Central memory CD4-positive, alpha-beta T cell (primary cell): ENCODE data around the gene LRRC55.
"Not testable (repeated sequence)": the region's sequence is repeated elsewhere in the genome, so short reads cannot be mapped to it uniquely, and the experiment has no call there.

ENCODE experiments used
- DNase-seq: peaks from one replicate; pipeline ENCODE4 v3.0.0; 2022

Gene LRRC55

DNA sequence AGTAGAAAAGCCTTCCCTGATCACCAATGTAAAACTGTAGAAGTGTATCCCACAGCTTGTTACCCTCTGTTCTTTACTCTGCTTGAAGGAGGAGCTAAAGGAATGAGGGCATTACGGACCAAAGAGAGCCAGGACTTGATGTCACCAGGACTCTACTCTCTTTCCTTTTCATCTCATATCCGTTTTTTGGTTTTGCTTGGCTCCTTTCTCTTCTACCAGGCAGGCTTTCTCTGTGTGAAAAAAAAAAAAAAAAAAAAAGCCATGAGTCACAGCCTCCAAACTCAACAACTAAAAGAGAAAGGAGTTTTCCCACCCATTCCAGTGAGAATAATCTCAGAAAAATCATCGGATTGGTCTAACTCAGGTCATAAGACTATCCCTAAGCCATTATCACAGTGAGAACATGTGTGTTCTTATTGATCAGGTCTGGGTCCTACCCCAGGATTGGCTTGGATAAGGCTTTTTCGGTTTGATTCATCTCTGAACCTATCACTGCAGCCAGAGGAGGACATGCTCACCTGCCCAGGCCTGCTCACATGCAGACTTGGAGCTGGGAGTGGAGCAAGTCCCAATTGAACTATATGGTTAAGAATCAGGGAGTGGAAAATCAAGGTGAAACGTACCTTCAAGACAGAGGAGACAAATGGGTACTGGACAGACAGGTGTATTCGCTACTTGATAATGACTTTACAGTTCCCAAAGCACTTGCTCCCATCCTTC is 19.4 kb upstream of the LRRC55 start:
- DNase-seq = no peak

DNA sequence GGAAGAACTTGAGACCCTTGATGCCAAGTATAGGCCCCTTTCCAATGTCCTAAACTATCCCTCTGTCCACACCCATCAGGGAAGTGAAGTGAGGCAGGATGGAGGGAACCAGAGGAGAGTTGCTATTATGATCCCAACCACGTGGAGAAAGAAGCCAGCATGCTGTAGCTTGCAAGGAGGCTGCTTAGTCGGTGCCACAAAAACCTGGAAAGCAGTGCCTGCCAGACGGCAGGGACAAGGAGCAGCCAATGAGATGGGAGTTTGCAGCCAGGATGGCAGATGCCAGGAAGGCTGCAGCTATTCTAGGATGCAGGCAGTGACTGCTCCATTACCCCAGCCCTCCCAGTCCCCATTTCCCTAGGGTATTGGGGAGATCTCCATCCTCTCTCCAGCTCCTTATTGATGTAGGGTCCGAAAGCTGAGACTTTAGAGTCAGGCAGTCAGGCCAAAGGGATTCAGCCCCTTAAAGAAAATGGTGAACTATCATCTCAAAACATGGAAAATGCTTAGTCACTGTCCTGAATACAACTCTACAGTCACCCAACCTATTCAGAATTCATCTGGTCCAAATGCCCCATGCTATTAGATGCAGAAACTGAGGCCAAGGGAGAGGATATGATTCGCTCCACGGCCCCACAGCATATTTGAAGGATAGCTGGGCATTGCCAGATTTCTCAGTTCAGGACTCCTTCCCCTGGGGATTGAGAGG is 18.4 kb upstream of the LRRC55 start:
- DNase-seq = no peak

DNA sequence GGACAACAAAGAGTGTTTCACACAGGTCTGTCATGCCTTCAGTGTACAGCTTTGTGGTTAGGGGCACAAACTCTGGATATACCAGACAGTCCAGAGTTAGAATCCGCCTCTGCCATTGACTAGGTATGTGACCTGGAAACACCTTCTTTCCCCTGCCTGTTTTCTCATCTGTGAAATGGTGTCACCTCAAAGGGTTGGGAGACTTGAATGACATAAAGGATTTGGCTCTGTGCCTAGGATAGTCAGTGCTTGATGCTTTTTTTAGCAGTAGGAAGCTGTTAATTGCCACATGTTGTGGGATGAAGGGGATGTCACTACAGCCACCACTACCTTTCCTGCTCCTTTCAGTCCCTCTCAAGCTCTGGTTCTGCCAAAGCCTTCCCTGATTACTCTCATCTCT is 17.4 kb upstream of the LRRC55 start:
- DNase-seq = no peak

- DNase-seq = no peak
Measured at GRCh38 chr11:57167125-57167846, 14.5 kb upstream of the LRRC55 start.

GRCh38 chr11:57169732-57170313 is 11.9 kb upstream of the LRRC55 start:
- DNase-seq = not testable (repeated sequence)

DNA sequence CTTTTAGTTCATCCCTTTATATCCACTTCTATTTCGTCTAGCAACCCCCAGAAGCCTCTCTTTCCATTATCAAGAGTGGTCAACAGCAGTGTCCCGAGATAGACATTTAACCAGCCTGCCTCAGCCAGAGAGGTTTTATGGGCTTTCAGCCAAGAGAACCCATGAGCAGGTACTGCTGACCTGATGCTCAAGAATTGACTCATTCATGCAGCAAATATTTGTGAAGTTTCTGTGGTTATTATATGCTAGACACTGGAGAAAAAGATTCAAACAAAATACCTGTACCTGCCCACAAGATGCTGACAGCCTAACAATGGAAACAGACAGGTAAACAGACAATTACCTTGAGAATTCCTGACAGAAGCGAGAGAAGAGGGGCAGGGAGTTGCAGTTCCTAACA is 9.7 kb upstream of the LRRC55 start:
- DNase-seq = no peak

- DNase-seq = no peak
Measured at GRCh38 chr11:57174656-57175055, 7.1 kb upstream of the LRRC55 start.

GRCh38 chr11:57175478-57175877 is 6.3 kb upstream of the LRRC55 start:
- DNase-seq = no peak

- DNase-seq = no peak
Measured at GRCh38 chr11:57178334-57178733, 3.4 kb upstream of the LRRC55 start.

GRCh38 chr11:57179681-57180080 is 2.1 kb upstream of the LRRC55 start:
- DNase-seq = no peak

- DNase-seq = no peak
Measured at GRCh38 chr11:57180081-57180561, 1.6 kb upstream of the LRRC55 start.

DNA sequence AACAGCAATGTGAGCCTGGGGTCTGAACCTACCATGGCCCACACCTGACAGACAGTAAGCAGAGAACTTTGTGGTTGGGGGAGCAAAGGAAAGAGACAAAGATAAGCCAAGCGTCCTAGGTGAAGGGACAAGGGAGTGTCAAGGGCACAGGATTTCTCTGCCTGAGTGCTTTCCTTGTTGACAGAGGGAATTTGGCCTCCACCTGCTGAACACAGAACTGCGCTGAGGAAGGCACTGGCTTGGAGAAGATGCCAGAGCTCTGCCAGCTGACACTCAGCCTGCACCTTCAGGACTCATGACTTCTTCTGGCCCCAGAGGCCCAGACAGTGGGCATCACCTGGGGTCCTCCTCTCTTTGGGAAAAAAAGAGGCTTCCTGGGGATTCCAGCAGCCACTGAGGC is 789 bp upstream of the LRRC55 start:
- DNase-seq = no peak

DNA sequence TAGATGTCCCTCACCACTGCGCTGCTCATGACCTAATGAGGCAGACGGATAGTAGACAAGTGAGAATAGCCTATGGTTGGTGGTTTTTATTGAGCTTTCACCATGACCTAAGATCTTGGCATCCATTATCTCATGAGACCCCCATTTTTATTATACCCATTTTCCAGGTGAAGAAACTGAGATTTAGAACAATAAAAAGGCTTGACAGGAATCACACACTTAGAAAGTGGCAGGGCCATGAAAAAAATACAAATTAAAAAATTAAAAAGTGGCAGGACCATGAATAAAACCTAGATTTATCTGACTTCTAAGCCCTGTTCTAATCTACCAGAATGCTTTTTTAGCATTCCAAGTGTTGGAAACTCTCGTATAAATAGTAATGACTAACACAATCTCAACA is 1.1 kb downstream of the LRRC55 start:
- no peak for DNase-seq

- no peak for DNase-seq
Measured at GRCh38 chr11:57190548-57190947, 8.8 kb downstream of the LRRC55 start.

DNA sequence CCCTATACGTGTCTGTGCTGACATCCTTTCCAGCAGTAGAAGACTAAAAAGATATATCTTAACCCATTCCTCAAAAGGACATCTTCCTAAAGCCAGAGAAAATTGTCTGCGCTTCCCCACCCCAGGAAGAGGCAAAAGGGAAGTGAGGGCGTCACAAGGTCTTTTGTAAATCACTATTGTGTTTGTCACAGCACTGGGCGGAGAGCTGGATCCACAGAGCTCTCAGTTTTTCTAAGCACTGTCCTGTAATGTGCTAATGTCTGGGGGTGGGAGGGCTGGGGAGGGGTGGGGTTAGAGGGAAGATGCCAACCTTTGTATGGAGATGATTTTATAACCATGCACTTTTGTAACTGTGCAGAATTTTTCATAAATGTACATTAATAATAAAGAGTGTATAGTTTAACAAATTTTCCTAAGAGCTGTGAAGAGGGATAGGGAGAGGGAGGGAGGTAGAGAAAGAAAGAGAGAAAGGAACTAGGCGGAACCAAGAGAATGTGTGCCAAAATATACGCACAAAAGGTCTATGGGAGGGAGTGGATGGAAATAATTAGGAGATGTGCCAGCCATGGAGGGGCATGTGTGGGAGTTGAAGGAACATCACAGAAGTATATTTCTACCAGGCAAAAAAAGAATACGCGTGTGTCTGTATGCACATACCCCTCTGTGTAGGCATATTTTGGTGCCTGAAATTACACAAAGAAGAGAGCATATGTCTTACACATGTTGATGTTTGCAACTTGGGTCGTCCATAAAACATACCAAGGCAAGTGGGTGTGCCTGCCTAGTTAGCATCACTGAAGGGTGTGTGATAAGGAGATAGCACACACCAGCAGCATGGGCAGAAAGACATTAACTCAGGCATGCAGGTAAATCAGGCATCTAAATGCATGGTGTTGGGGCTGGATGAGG is 9.8 kb downstream of the LRRC55 start:
- no peak for DNase-seq

GRCh38 chr11:57192316-57192715 is 10.6 kb downstream of the LRRC55 start:
- no peak for DNase-seq

- no peak for DNase-seq
Measured at GRCh38 chr11:57196596-57196995, 14.8 kb downstream of the LRRC55 start.

- DNase-seq = no peak
Measured at GRCh38 chr11:57197762-57198161, 16.0 kb downstream of the LRRC55 start.

- no peak for DNase-seq
Measured at GRCh38 chr11:57199330-57199729, 17.6 kb downstream of the LRRC55 start.

GRCh38 chr11:57200917-57201316 is 19.2 kb downstream of the LRRC55 start:
- no peak for DNase-seq

GRCh38 chr11:57202281-57202680 is 20.5 kb downstream of the LRRC55 start:
- no peak for DNase-seq

DNA sequence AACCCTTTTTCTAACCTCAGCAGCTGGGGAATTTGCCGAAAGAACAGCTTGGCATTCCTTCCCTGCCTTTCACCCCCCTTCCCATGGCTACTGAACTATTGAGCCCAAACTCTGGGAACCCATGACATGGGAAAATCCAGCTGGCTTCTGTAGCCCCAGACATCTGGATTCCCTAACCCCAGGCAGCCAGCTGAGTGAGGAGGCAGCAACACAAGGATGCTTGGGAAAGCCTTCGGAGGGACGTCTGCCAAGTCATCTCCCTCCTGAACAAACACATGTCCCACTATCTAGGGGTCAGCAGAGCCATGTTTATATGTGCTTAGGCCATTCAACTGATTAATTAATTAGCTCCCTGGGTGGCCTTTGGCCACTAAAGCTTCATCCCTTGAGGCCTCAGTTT is 21.6 kb downstream of the LRRC55 start:
- DNase-seq = no peak
